ENCODE measurements around the gene B3GALT6.

The B3GALT6 gene

DNA sequence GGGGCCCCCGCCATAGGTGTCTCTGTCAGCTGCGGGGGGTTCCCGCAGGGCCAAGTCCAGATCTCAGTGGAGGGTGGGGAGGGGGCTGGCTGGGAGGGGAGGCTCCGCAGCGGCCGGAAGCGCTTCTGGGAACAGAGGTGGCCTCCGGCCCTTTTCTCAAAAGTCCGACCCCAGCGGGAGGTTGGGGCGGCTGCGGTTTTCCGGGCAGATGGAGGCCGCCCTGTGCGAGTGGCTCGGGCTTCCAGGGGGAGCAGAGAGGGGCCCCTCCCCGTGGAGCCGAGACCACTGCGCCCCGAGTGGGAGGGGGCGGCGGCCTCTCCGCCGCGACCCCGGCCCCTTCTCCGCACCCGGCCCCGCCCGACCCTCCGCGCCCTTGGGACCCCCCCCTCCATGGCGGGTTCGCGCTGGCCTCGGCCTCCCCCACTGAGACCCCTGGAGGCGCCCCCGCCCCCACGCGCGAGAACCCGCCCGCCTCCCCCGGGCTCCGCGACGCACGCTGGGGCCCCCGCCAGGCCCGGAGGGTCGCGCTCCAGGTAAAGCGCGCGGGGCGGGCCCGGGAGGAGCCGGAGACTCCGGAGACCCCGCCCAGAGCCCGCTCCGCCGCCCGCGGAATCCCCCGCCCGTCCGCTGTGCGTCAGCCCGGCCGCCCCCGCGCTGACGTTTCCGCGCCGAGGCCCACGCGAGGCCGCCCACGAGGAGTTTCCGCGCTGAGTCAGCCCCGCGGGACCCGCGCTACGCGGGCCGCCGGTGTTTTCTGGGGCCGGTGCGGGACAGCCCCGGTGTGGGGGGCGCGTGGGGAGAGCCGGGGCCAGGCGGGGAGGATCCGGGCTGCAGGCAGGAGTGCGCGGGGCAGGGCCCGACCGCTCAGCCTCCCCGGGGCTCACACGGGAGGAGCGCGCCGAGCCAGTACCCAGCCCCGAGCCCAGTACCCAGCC lies 30.9 kb upstream of the B3GALT6 start:
- DNase-seq (ENCODE audit: low spot score): no peak

DNA sequence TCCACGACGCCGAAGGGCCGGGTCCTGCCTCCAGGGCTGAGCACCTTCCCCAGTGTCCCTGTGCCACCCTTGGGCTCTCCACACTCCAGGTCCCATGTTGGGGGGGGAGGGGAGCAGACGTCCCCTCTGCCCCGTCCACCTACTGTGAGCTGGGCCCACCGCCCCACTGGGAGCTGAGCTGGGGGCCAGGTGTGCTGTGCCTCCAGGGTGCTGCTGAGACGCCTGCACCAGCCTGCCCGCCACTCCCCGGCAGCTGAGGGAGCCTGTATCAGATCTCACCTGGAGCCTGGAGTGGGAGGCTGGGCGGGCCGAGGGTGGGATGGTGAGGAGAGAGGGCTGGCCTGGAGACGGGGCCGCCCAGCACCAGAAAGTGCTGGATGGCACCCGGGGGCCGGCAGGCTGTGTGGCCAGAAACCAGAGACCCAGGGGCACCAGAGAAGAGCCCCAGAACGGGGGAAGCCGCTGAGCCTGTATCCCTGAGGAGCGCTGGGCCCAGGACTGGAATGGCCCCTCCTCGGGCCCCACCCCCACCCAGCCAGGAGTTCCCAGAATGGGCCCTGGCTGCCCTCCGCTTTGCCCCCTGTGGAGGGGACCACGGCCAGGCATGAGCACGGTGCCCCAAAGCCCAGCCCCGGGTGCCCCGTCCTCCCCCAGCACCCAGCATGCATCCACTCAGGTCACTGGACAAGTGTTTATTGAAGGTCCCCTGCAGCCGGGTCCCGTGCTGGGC lies 29.0 kb upstream of the B3GALT6 start:
- DNase-seq (ENCODE audit: low spot score): no peak

DNA sequence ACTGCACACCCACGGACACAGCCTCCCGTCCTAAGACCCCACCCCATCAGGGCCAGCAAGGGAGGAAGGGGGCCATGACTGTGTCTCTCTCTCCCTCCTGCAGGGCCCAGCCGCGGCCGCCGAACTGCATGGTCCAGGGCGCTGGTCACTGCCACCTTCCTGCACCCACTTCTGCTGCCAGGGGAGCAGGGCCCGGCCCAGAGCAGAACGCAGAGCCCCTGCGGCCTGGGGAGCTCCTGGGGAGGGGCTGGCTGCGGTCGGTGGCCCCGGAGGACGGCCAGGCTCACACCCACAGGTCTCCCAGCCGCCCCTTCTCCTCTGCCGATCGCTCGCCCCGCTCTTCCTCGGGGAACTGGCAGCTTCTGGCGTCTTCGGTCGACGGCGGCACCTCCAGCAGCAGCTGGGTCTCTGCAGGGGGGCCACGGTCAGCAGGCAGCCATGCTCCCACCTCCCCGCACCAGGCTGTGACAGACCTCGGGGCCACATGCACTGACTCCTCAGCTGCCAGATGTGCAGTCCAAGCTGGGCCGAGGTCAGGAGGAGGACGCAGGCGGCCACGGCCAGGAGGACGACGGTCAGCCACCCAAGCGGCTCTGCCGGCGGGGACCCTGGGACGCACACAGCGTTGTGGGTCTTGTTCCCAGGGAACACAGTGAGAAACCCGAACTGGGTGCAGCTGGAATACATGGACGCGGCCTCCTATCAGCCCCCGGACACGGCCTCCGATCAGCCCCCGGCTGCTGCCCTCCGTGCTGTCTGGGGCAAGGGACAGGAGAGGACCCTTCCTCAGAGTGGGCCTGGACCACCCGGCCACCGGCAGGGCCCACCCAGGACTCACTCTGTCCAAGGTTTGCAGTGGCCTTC lies 28.2 kb upstream of the B3GALT6 start:
- DNase-seq (ENCODE audit: low spot score): no peak

DNA sequence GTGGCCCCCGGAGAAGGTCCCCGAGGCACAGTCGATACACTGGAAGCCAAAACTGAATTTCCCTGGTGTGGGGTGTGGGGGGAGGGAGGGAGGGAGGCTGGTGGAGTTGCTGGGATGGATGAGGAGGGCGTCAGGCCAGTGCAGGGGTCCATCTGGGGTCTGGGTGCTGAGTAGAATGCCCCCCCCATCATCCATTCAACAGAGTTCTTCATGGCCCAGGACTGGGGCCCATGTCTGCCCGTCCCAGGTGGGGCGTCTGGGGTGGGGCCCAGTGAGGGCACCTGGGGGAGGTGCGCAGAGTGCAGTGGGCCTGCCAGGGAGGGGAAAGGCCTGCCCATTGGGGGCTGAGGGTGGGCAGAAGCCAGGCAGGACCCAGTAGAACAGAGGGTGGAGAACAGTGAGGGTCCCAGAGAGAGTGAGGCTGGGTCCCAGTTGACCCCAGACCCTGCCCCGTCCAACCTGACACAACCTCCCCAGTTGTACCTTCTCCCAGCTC lies 27.6 kb upstream of the B3GALT6 start:
- DNase-seq (ENCODE audit: low spot score): no peak

DNA sequence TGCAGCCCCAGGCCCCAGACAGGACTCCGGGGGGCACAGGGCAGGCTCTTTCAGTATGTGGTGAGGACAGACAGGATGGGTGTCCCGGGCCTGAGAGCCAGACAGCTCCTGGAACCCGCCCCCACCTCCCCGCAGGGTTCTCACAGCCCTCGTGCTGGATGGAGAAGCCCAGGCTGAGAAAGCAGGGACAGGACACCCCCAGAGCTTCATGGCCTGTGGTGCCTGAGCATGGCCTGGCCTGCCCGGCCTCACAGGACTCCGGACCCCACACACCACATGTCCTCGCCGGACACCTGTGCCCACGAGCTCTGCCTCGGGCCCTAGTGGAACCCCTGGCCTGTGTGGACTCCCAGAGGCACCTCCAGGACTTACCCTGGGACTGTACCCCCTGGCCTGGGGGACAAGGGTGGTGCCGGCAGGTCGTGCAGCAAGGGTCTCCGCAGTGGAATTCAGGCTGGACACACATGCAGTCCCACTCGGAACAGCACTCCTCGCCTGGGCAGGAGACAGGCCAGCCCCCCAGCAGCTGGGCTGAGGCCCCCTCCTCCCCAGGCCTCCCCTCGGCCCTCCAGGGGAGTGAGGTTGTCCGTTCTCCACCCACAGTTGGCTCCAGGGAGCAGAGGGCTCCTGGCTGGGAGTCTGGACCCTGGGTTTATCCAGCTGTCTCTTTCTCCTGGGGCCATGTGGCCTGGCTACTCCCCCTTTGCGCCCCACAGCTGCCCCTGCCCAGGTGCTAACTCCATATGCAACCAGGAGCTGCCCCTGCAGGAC lies 26.9 kb upstream of the B3GALT6 start:
- no peak for DNase-seq (ENCODE audit: low spot score)

DNA sequence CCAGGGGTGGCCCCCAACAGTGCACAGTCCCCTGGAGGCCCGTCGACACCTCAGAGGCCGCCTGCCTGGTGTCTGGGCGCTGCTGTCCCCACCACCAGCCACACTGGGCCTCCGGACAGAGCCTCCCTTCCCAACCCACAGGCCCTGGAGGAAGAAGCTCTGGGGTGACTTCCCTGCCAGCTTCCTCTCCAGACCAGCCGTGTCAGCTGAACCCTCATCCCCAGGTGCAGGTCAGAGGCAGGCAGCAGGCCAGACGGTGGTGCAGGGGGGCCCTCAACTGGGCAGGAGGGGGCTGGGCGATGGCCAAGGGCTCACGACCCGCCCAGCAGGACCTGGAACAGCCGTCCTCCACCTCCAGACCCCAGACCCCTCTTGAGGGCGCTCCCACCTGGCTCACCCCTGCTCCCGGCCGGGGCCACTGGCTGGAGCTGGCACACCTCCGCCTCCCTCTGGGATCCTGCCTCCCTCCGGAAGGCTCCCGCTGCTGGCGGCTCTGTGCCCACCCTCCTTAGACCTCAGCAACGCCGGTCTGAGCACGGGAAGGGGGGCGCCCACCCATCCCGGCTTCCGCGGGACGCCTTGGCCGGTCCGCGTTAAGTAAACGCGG lies 26.2 kb upstream of the B3GALT6 start:
- no peak for DNase-seq (ENCODE audit: low spot score)

DNA sequence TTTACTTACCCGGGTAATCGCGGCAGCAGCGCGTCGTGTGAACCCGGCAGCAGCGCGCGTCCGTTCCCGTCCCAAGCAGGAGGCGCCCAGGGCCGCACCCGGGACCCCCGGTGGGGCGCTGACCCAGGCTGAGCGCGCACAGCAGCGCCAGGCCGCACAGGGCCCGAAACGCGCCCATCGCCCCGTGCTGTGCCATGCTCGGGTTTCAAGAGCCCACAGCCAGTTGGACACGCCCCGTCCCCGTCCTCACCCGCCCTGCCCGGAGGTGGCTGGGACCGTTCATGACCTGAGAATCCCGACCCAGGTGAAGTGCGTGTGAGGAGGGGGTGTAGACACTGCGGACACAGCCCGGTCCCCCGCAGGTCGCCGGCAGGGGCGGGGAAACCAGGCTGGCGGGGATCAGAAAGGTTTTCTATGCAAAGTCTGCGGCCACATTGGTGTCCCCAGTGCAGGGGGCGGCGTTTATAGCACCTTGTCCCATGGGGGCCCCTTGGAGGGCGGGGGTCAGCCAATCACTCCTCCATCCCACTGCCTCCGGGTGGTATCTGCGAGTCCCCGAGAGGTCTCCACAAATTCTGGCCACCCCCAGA lies 25.6 kb upstream of the B3GALT6 start, which contains the start of gene TNFRSF18:
Gene TNFRSF18, minus strand, starts transcription at position 217 of the 590 bp plus-strand sequence. Its CDS starts 21 bp downstream, at position 196.
- no peak for DNase-seq (ENCODE audit: low spot score)

DNA sequence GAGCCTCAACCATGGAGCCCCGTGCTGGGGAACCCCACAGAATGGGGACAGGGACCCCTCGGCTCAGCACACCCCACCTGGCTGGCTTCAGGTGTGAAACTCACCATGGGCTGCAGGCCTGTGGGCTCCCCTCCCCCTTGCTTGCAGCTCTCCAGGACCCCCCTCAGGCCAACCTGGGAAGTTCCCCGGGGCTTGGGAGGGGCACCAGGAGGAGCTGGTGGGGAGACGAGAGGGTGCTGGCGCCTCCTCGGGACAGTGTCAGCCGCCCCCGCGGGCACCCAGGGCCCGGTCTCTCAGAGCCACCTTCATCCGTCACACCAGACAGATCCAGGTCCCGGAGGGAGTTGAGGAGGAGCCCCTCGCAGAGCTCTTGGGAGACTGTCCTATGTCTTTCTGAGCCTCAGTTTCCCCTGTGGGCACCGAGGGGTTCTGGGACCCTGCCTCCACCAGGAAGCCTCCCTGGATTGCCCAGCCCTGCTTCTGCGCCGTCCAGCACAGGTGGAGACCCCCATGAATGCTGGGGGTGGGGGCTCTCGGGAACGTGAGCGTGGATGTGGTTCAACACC lies 25.0 kb upstream of the B3GALT6 start:
- no peak for DNase-seq (ENCODE audit: low spot score)

DNA sequence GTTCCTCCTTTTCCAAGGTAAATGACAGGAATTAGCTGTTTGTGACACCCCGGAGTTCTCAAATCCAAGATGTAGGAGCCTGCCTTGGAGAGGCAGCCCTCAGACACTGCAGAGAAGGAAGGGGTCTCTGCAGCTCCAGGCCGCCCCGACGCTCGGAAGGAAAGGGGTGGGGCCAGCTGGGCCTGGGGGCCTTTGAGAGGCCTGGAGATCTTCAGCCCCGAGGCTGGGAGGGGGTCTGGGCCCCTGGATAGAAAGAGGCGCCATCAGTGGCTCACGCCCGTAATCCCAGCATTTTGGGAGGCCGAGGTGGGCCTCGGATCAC lies 24.5 kb upstream of the B3GALT6 start:
- no peak for DNase-seq (ENCODE audit: low spot score)

DNA sequence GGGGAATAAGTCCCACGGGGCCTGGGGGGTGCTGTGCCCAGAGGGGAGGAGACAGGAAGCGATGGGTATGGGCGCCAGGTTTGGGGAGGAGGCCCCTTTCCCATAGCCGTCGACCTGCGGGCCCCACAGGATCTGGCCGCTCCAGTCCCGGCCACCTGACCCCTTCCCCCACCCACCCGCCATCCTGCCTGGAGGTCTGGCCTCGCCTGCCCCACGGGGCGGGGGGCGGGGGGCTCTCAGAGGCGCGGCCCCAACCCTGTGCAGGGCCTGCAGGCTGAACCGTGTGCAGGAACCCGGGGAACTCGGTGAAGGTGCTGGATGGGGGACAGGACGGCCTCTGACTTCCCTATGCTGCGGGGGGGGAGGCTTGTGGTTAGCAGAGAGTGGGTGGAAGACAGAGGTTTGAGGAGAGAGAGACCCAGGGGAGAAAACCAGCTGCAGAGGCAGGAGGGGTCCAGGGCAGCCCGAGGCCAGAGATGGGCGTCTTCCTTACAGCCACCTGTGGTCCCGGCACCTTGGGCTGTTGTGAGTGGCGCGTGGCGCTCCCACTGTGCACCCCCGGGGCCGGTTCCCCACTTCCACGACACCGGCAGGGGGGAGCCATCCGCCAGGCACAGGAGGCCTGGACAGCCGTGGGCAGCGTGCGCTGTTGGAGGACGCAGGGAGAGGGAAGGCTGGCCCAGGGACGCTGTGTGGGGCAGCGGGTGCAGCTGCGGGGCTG lies 23.2 kb upstream of the B3GALT6 start:
- DNase-seq (ENCODE audit: low spot score): no peak

DNA sequence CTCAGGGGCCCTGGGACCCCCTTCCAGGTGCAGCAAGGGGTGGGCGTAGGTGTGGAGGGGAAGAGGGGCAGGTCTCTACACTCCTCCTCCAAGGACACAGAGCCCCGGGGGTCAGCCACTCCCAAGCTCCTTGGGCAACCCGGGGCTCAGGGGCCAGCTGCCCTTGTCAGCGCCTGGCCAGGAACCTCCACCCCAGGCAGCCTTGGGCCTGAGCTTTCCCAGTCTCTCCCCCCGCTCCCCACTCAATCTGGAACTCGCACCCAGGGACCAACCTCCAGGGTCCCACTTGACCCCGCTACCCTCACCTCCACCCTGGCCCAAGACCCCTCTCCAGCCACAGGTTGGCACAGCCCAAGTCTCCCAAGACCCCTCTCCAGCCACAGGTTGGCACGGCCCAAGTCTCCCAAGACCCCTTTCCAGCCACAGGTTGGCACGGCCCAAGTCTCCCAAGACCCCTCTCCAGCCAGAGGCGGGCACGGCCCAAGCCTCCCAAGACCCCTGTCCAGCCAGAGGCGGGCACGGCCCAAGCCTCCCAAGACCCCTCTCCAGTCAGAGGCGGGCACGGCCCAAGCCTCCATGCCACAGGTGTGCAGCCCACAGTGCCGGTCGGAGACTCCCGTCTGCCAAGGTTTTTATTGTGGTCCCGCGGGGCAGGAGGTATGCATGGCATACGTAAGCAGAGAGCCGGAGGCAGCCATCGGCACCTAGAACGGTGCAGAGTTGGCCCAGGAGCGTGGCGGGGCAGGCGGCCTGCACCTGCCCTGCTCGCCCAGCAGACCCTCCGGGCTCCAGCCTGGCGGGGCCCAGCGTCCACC lies 21.1 kb upstream of the B3GALT6 start:
- DNase-seq (ENCODE audit: low spot score): no peak

DNA sequence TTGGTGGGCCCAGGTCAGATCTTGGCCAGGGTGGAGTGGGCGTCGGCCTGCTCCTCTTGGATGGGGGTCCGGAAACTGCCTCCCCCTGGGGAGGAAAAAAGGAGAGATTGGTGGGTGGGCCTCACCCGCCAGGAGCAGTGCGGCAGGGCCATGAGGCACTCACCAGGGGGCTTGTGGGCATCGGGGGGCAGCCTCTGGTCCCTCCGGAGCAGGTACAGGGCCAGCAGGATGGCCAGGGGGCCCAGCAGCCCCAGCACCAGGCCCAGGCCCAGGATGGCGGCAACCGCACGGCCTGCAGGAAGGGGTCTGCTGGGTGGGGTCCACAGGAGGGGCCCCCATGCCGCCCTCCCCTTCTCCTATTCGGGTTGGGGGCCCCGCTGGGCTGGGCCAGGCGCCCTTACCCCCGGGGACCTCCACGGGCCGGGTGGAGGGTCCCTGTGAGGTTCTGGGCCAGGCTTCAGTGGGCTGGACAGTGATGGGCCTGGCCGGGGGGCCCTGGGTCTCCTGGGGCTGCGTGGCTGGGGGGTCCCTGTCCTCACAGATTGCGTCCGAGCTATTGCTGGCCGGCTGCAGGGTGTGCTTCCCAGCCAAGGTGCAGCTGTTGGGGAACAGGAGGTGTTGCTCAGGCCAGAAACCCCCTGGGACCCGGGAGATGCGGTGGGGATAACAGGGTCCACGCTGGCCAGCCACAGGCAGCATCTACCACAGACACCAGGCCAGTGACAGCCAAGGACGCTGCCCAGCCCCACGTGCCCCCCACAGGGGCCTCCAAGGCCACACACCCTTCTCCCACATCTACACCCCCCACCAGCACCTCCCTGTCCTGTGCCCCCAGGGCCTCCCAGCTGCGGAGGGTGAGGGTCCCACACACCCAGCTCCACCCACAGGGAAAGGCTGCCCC lies 20.2 kb upstream of the B3GALT6 start:
- no peak for DNase-seq (ENCODE audit: low spot score)

DNA sequence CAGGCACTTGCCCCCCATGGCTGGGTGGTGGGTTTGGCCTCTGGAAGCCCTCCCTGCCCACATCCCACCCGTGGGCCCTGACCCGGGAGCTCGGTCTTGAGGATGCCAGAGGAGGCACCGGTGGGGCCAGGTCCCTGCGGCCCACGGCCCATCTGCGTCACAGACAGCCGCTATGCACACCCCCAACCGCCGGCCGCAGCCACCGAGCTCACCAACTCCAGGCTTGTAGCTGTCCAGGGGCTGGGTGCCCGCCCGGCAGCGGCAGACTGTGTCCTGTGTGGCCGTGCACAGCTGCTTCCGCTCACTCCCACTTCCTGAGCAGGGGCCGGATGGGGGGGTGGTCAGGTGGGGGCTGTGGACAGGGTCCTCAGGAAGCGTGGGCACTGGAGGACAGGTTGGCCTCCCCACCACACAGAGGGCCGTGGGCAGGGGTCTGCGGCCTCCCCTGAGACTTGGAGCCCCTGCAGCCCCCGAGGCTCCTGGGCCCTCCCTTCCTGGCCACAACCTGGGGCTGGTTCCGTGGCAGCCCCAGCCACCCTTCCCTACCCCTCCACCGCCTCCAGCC lies 19.2 kb upstream of the B3GALT6 start:
- DNase-seq (ENCODE audit: low spot score): no peak

DNA sequence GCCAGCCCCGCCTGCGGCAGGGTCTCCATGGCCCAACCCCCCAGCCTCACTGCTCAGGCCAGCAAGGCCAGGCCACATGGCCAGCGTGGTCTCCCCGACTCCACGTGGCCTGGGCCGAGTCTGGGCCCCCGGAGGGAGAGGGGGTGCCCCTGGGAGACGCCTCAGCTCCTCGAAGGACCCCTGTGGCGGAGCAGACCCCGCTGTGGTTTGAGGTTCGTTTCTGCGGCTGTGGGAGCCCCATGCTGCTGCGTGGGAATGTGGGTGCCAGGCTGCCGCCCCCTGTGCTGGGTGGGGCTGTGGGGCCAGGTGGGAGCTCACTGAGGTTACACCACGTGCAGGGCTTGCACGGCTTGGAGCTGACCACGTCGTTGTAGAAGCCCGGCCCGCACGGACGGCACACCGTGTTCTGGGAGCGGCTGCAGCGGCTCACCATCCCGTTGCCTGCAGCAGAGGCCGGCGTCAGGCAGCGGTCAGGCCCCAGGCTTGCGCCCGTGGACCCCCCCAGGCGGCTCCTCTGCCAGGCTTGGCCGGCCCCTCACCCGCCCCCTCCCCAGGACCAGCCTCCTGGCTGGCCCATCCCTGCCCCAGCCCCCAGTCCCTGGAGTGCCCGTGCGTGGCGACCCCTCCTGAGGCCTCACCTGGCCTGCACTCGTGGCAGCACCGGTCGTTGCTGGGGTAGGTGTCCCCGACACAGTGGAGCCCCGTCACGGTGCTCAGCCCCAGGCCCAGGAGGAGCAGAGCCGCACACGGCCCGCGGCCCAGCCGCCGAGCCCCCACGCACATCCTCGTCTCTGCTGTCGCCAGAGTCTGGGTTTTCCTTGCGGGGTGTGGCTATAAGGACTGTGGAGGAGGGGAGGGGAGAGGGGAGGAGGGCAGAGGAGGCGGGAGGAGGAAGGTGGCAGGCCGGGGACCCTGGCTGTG lies 18.4 kb upstream of the B3GALT6 start, which contains the start of gene TNFRSF4:
Gene TNFRSF4, minus strand, starts transcription at position 809 of the 921 bp plus-strand sequence. Its CDS starts 26 bp downstream, at position 783.
- no peak for DNase-seq (ENCODE audit: low spot score)

DNA sequence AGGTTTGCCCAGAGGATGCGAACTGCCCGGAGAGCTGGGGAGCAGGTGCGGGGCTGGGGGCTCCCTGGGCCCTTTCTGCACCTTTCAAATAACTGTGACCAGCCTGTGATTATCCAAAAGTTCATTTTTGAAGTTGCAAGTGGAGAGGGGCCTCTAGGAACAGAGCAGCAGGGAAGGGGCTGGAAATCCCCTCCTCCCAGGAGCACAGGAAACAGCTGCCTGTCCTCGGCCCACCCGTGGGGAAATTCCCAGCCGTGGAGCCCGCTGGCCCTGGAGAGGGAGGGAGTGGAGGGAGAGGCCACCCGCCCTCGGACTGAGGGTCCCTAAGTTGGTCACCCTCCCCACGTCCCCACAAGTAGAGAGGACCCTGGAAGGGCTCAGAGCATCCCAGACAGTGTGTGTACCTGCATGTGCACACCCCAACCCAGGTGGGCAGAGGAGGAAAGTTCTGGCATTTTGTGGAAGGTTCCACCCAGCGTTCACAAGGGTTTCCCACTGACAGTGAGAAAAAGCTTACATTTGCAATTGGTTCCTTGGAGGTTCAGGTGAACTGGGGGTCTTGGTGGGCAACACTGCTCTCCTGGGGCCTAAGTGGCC lies 16.9 kb upstream of the B3GALT6 start:
- no peak for DNase-seq (ENCODE audit: low spot score)
